Measurements from ENCODE around the gene CD48. TPM values are rescaled to one million over a fixed set of nuclear protein-coding genes. Genes with fewer than 3 reads are reported as not detected.

Gene CD48
- polyA plus RNA-seq, 1 of the 3 experiments (the other 2 are of a cell fraction): not detected

DNA sequence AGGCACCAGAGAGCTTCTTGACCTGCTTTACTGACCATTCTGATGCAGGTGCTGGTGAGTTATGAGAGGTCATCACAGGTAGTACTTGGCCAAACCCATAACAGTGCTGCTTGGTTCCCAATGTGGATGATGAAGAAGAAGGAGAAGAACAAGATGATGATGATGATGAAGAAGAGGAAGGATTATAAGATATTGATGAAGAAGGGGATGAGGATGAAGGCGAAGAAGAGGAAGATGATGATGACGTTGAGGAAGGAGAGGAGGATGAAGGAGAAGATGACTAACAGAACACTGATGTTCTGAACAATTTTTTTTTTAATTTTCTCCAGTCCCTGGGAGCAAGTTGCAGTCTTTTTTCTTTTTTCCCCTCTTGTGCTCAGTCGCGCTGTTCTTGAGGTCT is 40.9 kb downstream of the CD48 start:
- H3K79me2 ChIP-seq (ENCODE audit: insufficient read depth): no peaks in the 10 kb centered on the region
- no peak overlapping the region for H3K4me2 ChIP-seq
- H3K9me3 ChIP-seq: peaks cover 3% of the 10 kb centered on the region; the same call in 1 of the 2 replicates
- H3K4me3 ChIP-seq (ENCODE audit: low read depth in 2 of 2, low read length in 1 of 2): no peak overlapping the region
- H3K27ac ChIP-seq (ENCODE audit: low read depth in 2 of 2, low read length in 1 of 2): no peak overlapping the region
- H3K36me3 ChIP-seq (replicated peaks in 1 of 2; ENCODE audit: control insufficient read depth in 1 of 2, insufficient read depth in 2 of 2, low read length in 1 of 2): no peaks in the 10 kb centered on the region
- CTCF ChIA-PET: no interaction called here
- POLR2A ChIA-PET: no interaction called here
- H4K20me1 ChIP-seq (ENCODE audit: insufficient read depth): no peaks in the 10 kb centered on the region
- WGBS (ENCODE audit: low lambda C conversion rate): 6% methylated on average over 4 of the region's 4 CpGs
- no peak overlapping the region for H3K9ac ChIP-seq
- no peaks in the 10 kb centered on the region for H3K9me2 ChIP-seq
- no peak for DNase-seq
- no peak overlapping the region for H2AFZ ChIP-seq (ENCODE audit: low read depth)
- TF ChIP-seq SMC3 (IDR thresholded peaks at IDR 0.05; ENCODE audit: low read depth, low read length) (no peak), GABPA (IDR thresholded peaks at IDR 0.05; ENCODE audit: low read depth) (no peak), JUND (IDR thresholded peaks at IDR 0.05) (no peak), FOXJ3 (CRISPR knock-in tag; IDR thresholded peaks at IDR 0.05) (no peak), TCF12 (IDR thresholded peaks at IDR 0.05) (no peak), FOSL2 (IDR thresholded peaks at IDR 0.05; ENCODE audit: borderline replicate concordance, low read depth) (no peak), RXRA (IDR thresholded peaks at IDR 0.05; ENCODE audit: borderline replicate concordance, low read depth) (no peak), MXI1 (IDR thresholded peaks at IDR 0.05; ENCODE audit: low read depth, low read length) (no peak), RFX5 (IDR thresholded peaks at IDR 0.05; ENCODE audit: low read length) (no peak), POLR2AphosphoS5 (IDR thresholded peaks at IDR 0.05; ENCODE audit: low read depth, low read length) (no peak), YY1 (IDR thresholded peaks at IDR 0.05; ENCODE audit: low read depth) (no peak), FOXM1 (IDR thresholded peaks at IDR 0.05; ENCODE audit: low read depth) (no peak), MEF2A (IDR thresholded peaks at IDR 0.05; ENCODE audit: borderline replicate concordance, low read depth) (no peak), SIN3A (IDR thresholded peaks at IDR 0.05; ENCODE audit: borderline replicate concordance, low read depth, low read length) (no peak)
- TF ChIP-seq, protein P1, sequence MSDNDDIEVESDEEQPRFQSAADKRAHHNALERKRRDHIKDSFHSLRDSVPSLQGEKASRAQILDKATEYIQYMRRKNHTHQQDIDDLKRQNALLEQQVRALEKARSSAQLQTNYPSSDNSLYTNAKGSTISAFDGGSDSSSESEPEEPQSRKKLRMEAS (IDR thresholded peaks at IDR 0.05; ENCODE audit: low read depth): no peak
- TF ChIP-seq, protein P2, sequence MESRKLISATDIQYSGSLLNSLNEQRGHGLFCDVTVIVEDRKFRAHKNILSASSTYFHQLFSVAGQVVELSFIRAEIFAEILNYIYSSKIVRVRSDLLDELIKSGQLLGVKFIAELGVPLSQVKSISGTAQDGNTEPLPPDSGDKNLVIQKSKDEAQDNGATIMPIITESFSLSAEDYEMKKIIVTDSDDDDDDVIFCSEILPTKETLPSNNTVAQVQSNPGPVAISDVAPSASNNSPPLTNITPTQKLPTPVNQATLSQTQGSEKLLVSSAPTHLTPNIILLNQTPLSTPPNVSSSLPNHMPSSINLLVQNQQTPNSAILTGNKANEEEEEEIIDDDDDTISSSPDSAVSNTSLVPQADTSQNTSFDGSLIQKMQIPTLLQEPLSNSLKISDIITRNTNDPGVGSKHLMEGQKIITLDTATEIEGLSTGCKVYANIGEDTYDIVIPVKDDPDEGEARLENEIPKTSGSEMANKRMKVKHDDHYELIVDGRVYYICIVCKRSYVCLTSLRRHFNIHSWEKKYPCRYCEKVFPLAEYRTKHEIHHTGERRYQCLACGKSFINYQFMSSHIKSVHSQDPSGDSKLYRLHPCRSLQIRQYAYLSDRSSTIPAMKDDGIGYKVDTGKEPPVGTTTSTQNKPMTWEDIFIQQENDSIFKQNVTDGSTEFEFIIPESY (IDR thresholded peaks at IDR 0.05; ENCODE audit: borderline replicate concordance, low read depth): no peak
- TF ChIP-seq, protein P3, sequence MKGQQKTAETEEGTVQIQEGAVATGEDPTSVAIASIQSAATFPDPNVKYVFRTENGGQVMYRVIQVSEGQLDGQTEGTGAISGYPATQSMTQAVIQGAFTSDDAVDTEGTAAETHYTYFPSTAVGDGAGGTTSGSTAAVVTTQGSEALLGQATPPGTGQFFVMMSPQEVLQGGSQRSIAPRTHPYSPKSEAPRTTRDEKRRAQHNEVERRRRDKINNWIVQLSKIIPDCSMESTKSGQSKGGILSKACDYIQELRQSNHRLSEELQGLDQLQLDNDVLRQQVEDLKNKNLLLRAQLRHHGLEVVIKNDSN (IDR thresholded peaks at IDR 0.05; ENCODE audit: borderline replicate concordance, low read depth): no peak
- TF ChIP-seq, protein P4, sequence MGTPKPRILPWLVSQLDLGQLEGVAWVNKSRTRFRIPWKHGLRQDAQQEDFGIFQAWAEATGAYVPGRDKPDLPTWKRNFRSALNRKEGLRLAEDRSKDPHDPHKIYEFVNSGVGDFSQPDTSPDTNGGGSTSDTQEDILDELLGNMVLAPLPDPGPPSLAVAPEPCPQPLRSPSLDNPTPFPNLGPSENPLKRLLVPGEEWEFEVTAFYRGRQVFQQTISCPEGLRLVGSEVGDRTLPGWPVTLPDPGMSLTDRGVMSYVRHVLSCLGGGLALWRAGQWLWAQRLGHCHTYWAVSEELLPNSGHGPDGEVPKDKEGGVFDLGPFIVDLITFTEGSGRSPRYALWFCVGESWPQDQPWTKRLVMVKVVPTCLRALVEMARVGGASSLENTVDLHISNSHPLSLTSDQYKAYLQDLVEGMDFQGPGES (IDR thresholded peaks at IDR 0.05; ENCODE audit: low read depth, low read length): no peak
- H3K4me1 ChIP-seq (ENCODE audit: control insufficient read depth in 1 of 2, insufficient read depth in 2 of 2, low read depth in 1 of 2, low read length in 1 of 2): no peaks in the 10 kb centered on the region
- peaks cover 7% of the 10 kb centered on the region; the same call in 1 of the 2 replicates for H3K27me3 ChIP-seq (ENCODE audit: insufficient read depth)
- no peaks in the 10 kb centered on the region for H3F3A ChIP-seq (replicated peaks; ENCODE audit: insufficient read depth)
